ENCODE results near the gene TMEM107. TPM values are rescaled to one million over a fixed set of nuclear protein-coding genes. Genes with fewer than 3 reads are reported as not detected.
A peak's percentile ranks its signal among the peaks of the same experiment; 100 is the strongest.

The TMEM107 gene
- total RNA-seq, 1 experiment from 2014 or later = 30.1 TPM

GRCh38 chr17:8221663-8222379 lies 45.6 kb upstream of the TMEM107 start:
- TF ChIP-seq POLR2A (IDR thresholded peaks at IDR 0.05; ENCODE audit: borderline replicate concordance, extremely low read depth, insufficient read depth, insufficient read length) (no peak), EGR1 (IDR thresholded peaks at IDR 0.05; ENCODE audit: low read depth) (no peak), SIN3A (IDR thresholded peaks at IDR 0.05; ENCODE audit: low read depth) (no peak), ELF1 (IDR thresholded peaks at IDR 0.05; ENCODE audit: borderline replicate concordance, low read depth) (no peak), MAX (IDR thresholded peaks at IDR 0.05) (peak; percentile 58; the same call in 1 of the 2 replicates), EZH2 (IDR thresholded peaks at IDR 0.05) (no peak), ZFX (IDR thresholded peaks at IDR 0.05) (no peak), YY1 (IDR thresholded peaks at IDR 0.05; ENCODE audit: extremely low read depth, insufficient replicate concordance, low read depth, low read length) (no peak), RAD21 (IDR thresholded peaks at IDR 0.05; ENCODE audit: low read depth) (no peak), CEBPB (IDR thresholded peaks at IDR 0.05; ENCODE audit: low read depth) (peak; percentile 65), FOSL1 (IDR thresholded peaks at IDR 0.05; ENCODE audit: low read depth) (no peak), POLR2AphosphoS5 (IDR thresholded peaks at IDR 0.05; ENCODE audit: low read depth, low read length) (no peak), SRF (IDR thresholded peaks at IDR 0.05; ENCODE audit: low read depth) (no peak), CBX3 (IDR thresholded peaks at IDR 0.05; ENCODE audit: low read depth) (peak; percentile 79), JUND (IDR thresholded peaks at IDR 0.05) (no peak), TCF7L2 (IDR thresholded peaks at IDR 0.05; ENCODE audit: borderline replicate concordance, extremely low read depth, insufficient read depth, insufficient read length) (no peak)
- TF ChIP-seq, protein P1, sequence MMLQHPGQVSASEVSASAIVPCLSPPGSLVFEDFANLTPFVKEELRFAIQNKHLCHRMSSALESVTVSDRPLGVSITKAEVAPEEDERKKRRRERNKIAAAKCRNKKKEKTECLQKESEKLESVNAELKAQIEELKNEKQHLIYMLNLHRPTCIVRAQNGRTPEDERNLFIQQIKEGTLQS (IDR thresholded peaks at IDR 0.05) = peak; percentile 98
- DNase-seq (ENCODE audit: low read depth, low spot score) = no peak
- peak overlapping the region; percentile 82 to 86 for H3K4me3 ChIP-seq (replicated peaks in 1 of 2; ENCODE audit: low read depth in 1 of 2, low read length in 2 of 2)
- peak overlapping the region; percentile 83 for H3K27ac ChIP-seq (ENCODE audit: low read depth, low read length)
- no peaks in the 10 kb centered on the region for H4K20me1 ChIP-seq (ENCODE audit: insufficient read depth)
- H3K4me2 ChIP-seq (ENCODE audit: low read length) = peak overlapping the region; percentile 93
- no peaks in the 10 kb centered on the region for H3K79me2 ChIP-seq (ENCODE audit: insufficient read depth, low read length)
- peak overlapping the region; percentile 91 for H3K9ac ChIP-seq (ENCODE audit: low read length)
- intact Hi-C loops (cut with micrococcal nuclease) = loop anchor here (1.0 to 10.0 kb wide), 4 partner anchors 35 to 153 kb away; partner anchors contain the start of gene KRABD2
- H3K36me3 ChIP-seq (ENCODE audit: control insufficient read depth in 1 of 2, insufficient read depth in 2 of 2, low read length in 2 of 2) = no peaks in the 10 kb centered on the region
- no peak overlapping the region for H2AFZ ChIP-seq (ENCODE audit: low read depth, low read length, poor library complexity, severe bottlenecking)
- ChIA-PET RAD21 (ENCODE audit: low non-redundant PET in 1 of 2, low total read pairs in 2 of 2, uncharacterized antibody in 2 of 2, unreplicated experiment in 2 of 2) (interaction anchor here (1.0 to 1.9 kb wide), 5 partner anchors 18 to 36 kb away, joined by 3 to 6 read pairs (median 4); partner anchors contain the start of genes BORCS6 (in 1 of the 2) and CTC1 (in 1 of the 2)), POLR2A (interaction anchor here (0.7 to 7.5 kb wide), 10 partner anchors 10 to 102 kb away, joined by 3 to 63 read pairs (median 13); partner anchors contain the start of genes ALOXE3, AURKB, BORCS6 and CTC1), CTCF (interaction anchor here (1.0 to 1.6 kb wide), 6 partner anchors 32 to 149 kb away, joined by 3 to 7 read pairs (median 3); partner anchors contain the start of gene BORCS6)
- ATAC-seq = peak; percentile 48
- H3K4me1 ChIP-seq (ENCODE audit: control insufficient read depth in 1 of 2, insufficient read depth in 2 of 2, low read length in 2 of 2) = peaks cover 44 to 91% of the 10 kb centered on the region in 2 experiments
- no peaks in the 10 kb centered on the region for H3K9me3 ChIP-seq (ENCODE audit: control insufficient read depth in 1 of 2, insufficient read depth in 1 of 2, low read depth in 1 of 2, low read length in 2 of 2)
- no peaks in the 10 kb centered on the region for H3K9me2 ChIP-seq (ENCODE audit: insufficient read depth)
- BruUV-seq (replicated peaks) = no TSS peak
- no peaks in the 10 kb centered on the region for H3K27me3 ChIP-seq (ENCODE audit: insufficient read depth, low read length)
